ENCODE data around the gene TLCD1.
"Not testable (repeated sequence)": the region's sequence is repeated elsewhere in the genome, so short reads cannot be mapped to it uniquely, and the experiment has no call there.

The TLCD1 gene

DNA sequence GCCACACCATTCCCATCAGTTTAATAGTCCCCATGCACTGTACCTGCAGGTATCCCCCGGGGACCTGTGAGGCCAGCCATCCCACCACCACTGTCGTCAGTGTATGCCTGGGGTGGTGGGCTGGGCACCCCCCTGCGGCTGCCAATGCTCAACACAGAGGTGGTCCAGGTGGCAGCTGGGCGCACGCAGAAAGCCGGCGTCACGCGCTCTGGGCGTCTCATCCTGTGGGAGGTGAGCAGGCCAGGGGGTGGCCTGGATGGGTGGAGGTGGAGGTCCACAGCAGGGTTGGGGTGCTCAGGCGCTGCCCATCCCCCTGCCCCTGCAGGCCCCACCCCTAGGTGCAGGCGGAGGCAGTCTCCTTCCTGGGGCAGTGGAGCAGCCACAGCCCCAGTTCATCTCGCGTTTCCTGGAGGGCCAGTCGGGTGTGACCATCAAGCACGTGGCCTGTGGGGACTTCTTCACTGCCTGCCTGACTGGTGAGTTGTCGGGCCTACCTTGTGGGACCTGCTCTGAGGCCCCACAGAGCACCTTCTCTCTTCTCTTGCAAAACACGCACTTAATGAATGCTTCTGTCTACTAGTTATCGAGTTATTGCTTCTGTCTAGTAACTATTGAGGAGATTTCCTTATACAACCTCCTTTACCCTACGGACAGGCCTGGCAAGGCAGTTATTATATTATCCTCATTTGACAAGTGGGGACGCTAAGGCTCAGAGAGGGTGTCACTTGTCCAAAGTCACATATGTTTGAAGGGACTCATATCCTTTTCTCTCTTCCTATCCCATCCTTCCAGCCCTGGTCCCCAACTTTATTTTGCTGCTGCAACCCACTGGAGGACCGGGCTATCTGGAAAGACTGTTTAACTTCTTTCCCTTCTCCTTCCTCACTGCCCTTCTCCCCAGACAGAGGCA lies 12.0 kb upstream of the TLCD1 start:
- H3K4me3 ChIP-seq (ENCODE audit: insufficient read depth, low read depth, low read length) = no peak overlapping the region
- WGBS, 2 experiments = 93 to 94% methylated on average over 22 of the region's 22 CpGs
- peaks cover 3% of the 10 kb centered on the region for H3K4me1 ChIP-seq (ENCODE audit: control insufficient read depth, insufficient read depth, low read length)
- H3K27me3 ChIP-seq (ENCODE audit: control insufficient read depth, insufficient read depth, low read length, poor library complexity, severe bottlenecking) = no peaks in the 10 kb centered on the region
- H3K9me3 ChIP-seq (ENCODE audit: control insufficient read depth, low read length) = no peaks in the 10 kb centered on the region
- no peaks in the 10 kb centered on the region for H3K36me3 ChIP-seq (ENCODE audit: control insufficient read depth, insufficient read depth, low read length)
- H3K27ac ChIP-seq (ENCODE audit: insufficient read depth, low read depth, low read length, poor library complexity, severe bottlenecking) = no peak overlapping the region

- Histone ChIP-seq H3K36me3 (ENCODE audit: control insufficient read depth, insufficient read depth, low read length) (no peaks in the 10 kb centered on the region), H3K27ac (ENCODE audit: insufficient read depth, low read depth, low read length, poor library complexity, severe bottlenecking) (no peak overlapping the region), H3K4me1 (ENCODE audit: control insufficient read depth, insufficient read depth, low read length) (no peaks in the 10 kb centered on the region), H3K27me3 (ENCODE audit: control insufficient read depth, insufficient read depth, low read length, poor library complexity, severe bottlenecking) (no peaks in the 10 kb centered on the region), H3K4me3 (ENCODE audit: insufficient read depth, low read depth, low read length) (no peak overlapping the region), H3K9me3 (ENCODE audit: control insufficient read depth, low read length) (no peaks in the 10 kb centered on the region)
- 95 to 96% methylated on average over 12 of the region's 12 CpGs for WGBS, 2 experiments
Observed at GRCh38 chr17:28737316-28737715, 11.3 kb upstream of the TLCD1 start.

DNA sequence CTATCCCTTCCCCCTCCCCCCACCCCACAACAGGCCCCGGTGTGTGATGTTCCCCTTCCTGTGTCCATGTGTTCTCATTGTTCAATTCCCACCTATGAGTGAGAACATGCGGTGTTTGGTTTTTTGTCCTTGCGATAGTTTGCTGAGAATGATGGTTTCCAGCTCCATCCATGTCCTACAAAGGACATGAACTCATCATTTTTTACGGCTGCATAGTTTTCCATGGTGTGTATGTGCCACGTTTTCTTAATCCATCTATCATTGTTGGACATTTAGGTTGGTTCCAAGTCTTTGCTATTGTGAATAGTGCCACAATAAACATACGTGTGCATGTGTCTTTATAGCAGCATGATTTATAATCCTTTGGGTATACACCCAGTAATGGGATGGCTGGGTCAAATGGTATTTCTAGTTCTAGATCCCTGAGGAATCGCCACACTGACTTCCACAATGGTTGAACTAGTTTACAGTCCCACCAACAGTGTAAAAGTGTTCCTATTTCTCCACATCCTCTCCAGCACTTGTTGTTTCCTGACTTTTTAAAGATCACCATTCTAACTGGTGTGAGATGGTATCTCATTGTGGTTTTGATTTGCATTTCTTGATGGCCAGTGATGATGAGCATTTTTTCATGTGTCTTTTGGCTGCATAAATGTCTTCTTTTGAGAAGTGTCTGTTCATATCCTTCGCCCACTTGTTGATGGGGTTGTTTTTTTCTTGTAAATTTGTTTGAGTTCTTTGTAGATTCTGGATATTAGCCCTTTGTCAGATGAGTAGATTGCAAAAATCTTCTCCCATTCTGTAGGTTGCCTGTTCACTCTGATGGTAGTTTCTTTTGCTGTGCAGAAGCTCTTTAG lies 10.1 kb upstream of the TLCD1 start:
- H3K27ac ChIP-seq (ENCODE audit: insufficient read depth, low read depth, low read length, poor library complexity, severe bottlenecking); H3K4me3 ChIP-seq (ENCODE audit: insufficient read depth, low read depth, low read length); H3K27me3 ChIP-seq (ENCODE audit: control insufficient read depth, insufficient read depth, low read length, poor library complexity, severe bottlenecking); H3K36me3 ChIP-seq (ENCODE audit: control insufficient read depth, insufficient read depth, low read length); H3K9me3 ChIP-seq (ENCODE audit: control insufficient read depth, low read length); H3K4me1 ChIP-seq (ENCODE audit: control insufficient read depth, insufficient read depth, low read length): not testable (repeated sequence)
- WGBS, 2 experiments = 95 to 98% methylated on average over 4 of the region's 8 CpGs

DNA sequence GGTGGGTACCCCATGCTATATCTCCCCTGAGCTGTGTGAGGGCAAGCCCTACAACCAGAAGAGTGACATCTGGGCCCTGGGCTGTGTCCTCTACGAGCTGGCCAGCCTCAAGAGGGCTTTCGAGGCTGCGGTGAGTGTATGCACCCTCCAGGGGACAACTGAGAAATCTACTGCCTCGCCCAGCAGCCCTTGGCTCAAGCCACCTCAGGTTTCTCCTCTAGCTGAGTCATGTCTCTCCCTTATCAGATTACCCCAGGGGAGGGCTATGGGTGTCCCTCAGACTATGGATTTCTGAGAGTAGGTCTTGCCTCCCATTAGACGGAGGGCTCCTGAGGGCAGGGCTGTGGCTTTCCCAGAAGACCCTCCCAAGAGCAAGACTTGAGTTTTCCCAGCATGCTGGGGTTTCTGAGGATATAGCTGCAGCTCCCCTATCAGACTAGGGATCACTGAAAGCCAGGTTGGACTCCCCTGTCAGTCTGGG lies 9.2 kb upstream of the TLCD1 start:
- 86 to 93% methylated on average over 5 of the region's 5 CpGs for WGBS, 2 experiments
- Histone ChIP-seq H3K4me1 (ENCODE audit: control insufficient read depth, insufficient read depth, low read length) (no peaks in the 10 kb centered on the region), H3K27ac (ENCODE audit: insufficient read depth, low read depth, low read length, poor library complexity, severe bottlenecking) (no peak overlapping the region), H3K4me3 (ENCODE audit: insufficient read depth, low read depth, low read length) (no peak overlapping the region), H3K36me3 (ENCODE audit: control insufficient read depth, insufficient read depth, low read length) (no peaks in the 10 kb centered on the region), H3K27me3 (ENCODE audit: control insufficient read depth, insufficient read depth, low read length, poor library complexity, severe bottlenecking) (no peaks in the 10 kb centered on the region), H3K9me3 (ENCODE audit: control insufficient read depth, low read length) (no peaks in the 10 kb centered on the region)

DNA sequence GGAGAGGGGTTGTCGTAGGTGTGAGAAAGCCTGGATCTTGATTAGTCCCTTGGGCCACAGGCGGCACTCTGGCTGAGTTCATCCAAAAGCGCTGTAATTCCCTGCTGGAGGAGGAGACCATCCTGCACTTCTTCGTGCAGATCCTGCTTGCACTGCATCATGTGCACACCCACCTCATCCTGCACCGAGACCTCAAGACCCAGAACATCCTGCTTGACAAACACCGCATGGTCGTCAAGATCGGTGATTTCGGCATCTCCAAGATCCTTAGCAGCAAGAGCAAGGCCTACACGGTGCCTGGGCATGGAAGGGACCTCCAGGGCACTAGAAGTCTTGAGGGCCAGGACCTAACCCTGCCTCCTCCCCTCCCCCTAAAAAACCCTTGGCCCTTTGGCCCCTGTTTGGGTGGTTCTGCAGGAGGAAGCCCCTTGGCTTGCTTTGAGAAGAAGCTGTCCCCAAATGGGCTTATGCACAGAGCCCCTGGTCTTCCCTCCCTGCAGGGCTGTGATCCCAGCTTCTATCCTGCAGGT lies 8.7 kb upstream of the TLCD1 start:
- WGBS, 2 experiments = 95 to 96% methylated on average over 10 of the region's 10 CpGs

DNA sequence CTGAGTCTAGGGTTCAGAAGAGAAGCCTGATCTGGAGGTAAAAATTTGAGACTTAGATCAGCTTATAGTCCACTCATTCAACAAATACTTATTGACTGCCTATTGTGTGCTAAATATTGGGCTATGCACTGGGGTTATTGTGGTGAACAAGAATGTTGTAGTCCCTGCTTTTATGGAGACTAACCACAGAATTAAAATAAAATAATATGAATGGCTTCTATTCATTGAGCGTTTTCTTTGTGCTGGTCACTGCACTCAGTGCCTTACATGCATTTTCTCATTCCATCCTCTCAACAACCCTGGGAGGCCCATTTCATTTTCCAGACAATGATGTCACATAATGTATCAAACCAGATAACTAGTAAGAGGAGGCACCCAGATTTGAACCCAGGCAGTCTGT lies 7.3 kb upstream of the TLCD1 start:
- 57 to 100% methylated on average over 1 of the region's 1 CpG for WGBS, 2 experiments
- Histone ChIP-seq H3K27ac (ENCODE audit: insufficient read depth, low read depth, low read length, poor library complexity, severe bottlenecking) (no peak overlapping the region), H3K36me3 (ENCODE audit: control insufficient read depth, insufficient read depth, low read length) (no peaks in the 10 kb centered on the region), H3K27me3 (ENCODE audit: control insufficient read depth, insufficient read depth, low read length, poor library complexity, severe bottlenecking) (no peaks in the 10 kb centered on the region), H3K4me3 (ENCODE audit: insufficient read depth, low read depth, low read length) (no peak overlapping the region), H3K4me1 (ENCODE audit: control insufficient read depth, insufficient read depth, low read length) (no peaks in the 10 kb centered on the region), H3K9me3 (ENCODE audit: control insufficient read depth, low read length) (no peaks in the 10 kb centered on the region)

More for the DNA sequence above, 8.7 kb upstream of the TLCD1 start:
- H3K36me3 ChIP-seq (ENCODE audit: control insufficient read depth, insufficient read depth, low read length) = no peaks in the 10 kb centered on the region
- no peaks in the 10 kb centered on the region for H3K27me3 ChIP-seq (ENCODE audit: control insufficient read depth, insufficient read depth, low read length, poor library complexity, severe bottlenecking)
- H3K27ac ChIP-seq (ENCODE audit: insufficient read depth, low read depth, low read length, poor library complexity, severe bottlenecking) = no peak overlapping the region
- no peaks in the 10 kb centered on the region for H3K9me3 ChIP-seq (ENCODE audit: control insufficient read depth, low read length)
- H3K4me3 ChIP-seq (ENCODE audit: insufficient read depth, low read depth, low read length) = no peak overlapping the region
- no peaks in the 10 kb centered on the region for H3K4me1 ChIP-seq (ENCODE audit: control insufficient read depth, insufficient read depth, low read length)

DNA sequence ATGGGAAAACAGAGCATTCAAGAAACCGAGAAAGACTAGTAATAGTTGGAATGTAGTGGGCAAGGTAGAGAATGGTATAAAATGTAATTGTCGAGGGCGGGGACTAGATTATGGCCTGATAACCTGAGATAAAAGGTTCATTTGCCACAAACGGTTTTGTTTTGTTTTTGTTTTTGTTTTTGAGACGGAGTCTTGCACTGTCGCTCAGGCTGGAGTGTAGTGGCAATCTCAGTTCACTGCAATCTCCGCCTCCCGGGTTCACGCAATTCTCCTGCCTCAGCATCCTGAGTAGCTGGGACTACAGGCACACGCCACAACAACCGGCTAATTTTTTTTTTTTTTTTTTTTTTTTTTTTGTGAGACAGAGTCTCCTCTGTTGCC lies 3.9 kb upstream of the TLCD1 start:
- Histone ChIP-seq H3K4me3 (ENCODE audit: insufficient read depth, low read depth, low read length) (no peak overlapping the region), H3K27ac (ENCODE audit: insufficient read depth, low read depth, low read length, poor library complexity, severe bottlenecking) (no peak overlapping the region), H3K9me3 (ENCODE audit: control insufficient read depth, low read length) (no peaks in the 10 kb centered on the region), H3K27me3 (ENCODE audit: control insufficient read depth, insufficient read depth, low read length, poor library complexity, severe bottlenecking) (no peaks in the 10 kb centered on the region), H3K36me3 (ENCODE audit: control insufficient read depth, insufficient read depth, low read length) (no peaks in the 10 kb centered on the region), H3K4me1 (ENCODE audit: control insufficient read depth, insufficient read depth, low read length) (peaks cover 9% of the 10 kb centered on the region)
- 93% methylated on average over 11 of the region's 11 CpGs for WGBS, 2 experiments

DNA sequence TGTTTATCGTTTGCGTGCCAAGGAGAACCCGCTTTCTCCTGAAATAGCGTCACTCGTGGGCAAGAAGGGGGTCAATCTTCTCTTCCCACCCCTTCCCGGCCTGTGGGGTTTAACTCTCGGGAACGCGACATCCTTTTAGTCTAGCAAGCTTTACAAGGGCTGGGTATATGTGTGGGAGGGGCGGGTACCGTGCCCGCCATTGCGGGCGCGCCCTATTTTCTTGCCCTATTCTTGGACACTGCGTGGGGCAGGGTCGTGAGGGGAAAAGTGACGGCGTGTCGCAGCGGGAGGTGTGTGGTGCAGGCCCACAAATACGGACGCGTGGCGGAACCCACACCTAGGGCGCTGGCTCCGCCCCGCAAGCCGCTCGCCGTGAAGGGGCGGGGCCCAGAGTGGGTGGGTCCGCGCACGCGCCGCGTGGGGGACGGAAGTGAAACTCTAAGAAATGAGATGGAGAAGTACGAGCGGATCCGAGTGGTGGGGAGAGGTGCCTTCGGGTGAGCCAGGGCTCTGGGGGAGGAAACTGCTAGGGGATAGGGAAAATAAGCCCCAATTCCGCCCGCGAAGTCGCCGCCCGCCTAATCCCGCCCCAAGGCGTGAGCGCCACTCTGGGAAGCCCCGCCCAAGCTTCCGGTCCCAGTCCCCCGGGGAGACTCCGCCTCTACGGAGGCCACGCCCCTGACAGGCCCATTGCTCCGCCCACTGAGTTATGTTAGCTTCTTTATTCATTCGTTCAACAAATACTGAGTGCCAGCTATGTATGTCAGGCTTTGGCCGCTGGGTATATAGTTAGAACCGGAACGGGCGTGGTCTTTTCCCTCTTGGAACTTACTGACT lies 2.5 kb upstream of the TLCD1 start, which contains the start of gene NEK8:
TSS of gene NEK8 (plus strand) at position 425 of the 837 bp plus-strand sequence. CDS start at position 451, 26 bp downstream.
- Histone ChIP-seq H3K36me3 (ENCODE audit: control insufficient read depth, insufficient read depth, low read length) (peaks cover 3% of the 10 kb centered on the region), H3K27me3 (ENCODE audit: control insufficient read depth, insufficient read depth, low read length, poor library complexity, severe bottlenecking) (no peaks in the 10 kb centered on the region), H3K4me1 (ENCODE audit: control insufficient read depth, insufficient read depth, low read length) (peaks cover 14% of the 10 kb centered on the region), H3K4me3 (ENCODE audit: insufficient read depth, low read depth, low read length) (peak within 1 kb of the TSS; percentile 83), H3K9me3 (ENCODE audit: control insufficient read depth, low read length) (no peaks in the 10 kb centered on the region), H3K27ac (ENCODE audit: insufficient read depth, low read depth, low read length, poor library complexity, severe bottlenecking) (peak within 1 kb of the TSS; percentile 93)
- 1% methylated on average over 64 of the region's 64 CpGs for WGBS, 2 experiments

DNA sequence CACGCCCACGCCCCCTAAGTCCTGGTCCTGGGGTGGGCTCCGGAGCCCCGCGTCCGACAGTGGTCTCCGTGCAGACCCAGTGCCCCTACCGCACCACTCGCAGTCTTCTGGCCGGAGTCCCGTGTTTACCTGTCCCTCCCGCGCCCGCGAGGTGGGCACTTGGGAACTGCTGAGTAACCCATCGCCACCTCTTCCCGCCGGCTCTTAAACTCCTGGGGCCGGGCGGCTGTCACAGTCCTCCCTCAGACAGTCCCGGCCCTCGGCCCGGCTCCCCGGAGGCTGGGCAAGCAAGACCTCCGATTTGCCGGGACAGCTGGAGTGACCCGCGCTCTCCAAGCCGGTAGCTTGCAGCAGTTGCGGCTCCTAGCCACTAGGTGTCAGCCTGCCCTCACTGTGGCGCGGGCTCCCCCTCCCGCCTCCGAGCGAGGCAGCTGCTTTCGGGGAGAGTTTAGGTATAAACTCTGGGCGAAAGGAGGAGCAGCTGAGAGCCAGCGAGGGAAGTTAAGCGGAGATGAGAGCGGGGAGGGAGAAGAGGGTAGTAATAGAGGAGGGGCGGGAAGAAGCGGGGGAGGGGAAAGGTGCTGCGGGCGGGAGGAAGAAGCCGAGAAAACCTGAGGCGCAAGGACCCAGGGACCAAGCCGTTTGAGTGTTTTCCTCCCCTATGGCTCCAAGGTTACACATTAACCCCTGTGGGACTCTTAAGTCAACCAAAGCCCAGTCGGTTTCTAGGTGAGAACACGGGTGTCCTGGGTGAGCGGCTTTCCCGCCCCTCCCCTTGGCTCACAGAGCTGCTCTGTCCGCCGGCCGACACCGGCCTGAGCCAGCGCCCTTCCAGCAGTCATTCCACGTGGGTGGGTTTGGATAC lies 826 bp upstream of the TLCD1 start:
- Histone ChIP-seq H3K27me3 (ENCODE audit: control insufficient read depth, insufficient read depth, low read length, poor library complexity, severe bottlenecking) (no peaks in the 10 kb centered on the region), H3K4me3 (ENCODE audit: insufficient read depth, low read depth, low read length) (peak overlapping the region; percentile 83), H3K27ac (ENCODE audit: insufficient read depth, low read depth, low read length, poor library complexity, severe bottlenecking) (peak overlapping the region; percentile 93), H3K36me3 (ENCODE audit: control insufficient read depth, insufficient read depth, low read length) (peaks cover 20% of the 10 kb centered on the region), H3K4me1 (ENCODE audit: control insufficient read depth, insufficient read depth, low read length) (peaks cover 27% of the 10 kb centered on the region), H3K9me3 (ENCODE audit: control insufficient read depth, low read length) (no peaks in the 10 kb centered on the region)
- WGBS, 2 experiments = 0% methylated on average over 57 of the region's 57 CpGs

All from ectodermal cell (in vitro differentiated cells).